C4-2B (cell line): ENCODE measurements around the gene NPAS4.

ENCODE experiments used
- CTCF ChIP-seq: fragments of 450-650 bp; conservative IDR thresholded peaks from 2 replicates; pipeline ENCODE4 v1.5.1; 2017; ENCODE audit warnings: mild to moderate bottlenecking
- ZFX ChIP-seq: fragments of 450-650 bp; IDR thresholded peaks from 2 replicates; pipeline ENCODE4 v1.6.1; 2017

- no peak for TF ChIP-seq CTCF
- TF ChIP-seq ZFX = no peak
These were observed 8.7 kb upstream of the NPAS4 start for GRCh38 chr11:66412110-66412509.
